GM12891 (cell line): ENCODE results near the gene TMEM61.

Experiments
- PAX5 ChIP-seq: IDR thresholded peaks from 2 replicates; pipeline ENCODE4 v1.6.1; 2011; ENCODE audit warnings: low read length, moderate library complexity, mild to moderate bottlenecking; ENCODE audit not compliant: insufficient read depth, severe bottlenecking
- POLR2A ChIP-seq: IDR thresholded peaks from 2 replicates; pipeline ENCODE4 v1.6.1; 2011; ENCODE audit warnings: low read depth, low read length, control low read depth
- POLR2AphosphoS5 ChIP-seq: IDR thresholded peaks from 2 replicates; pipeline ENCODE4 v1.6.1; 2011; ENCODE audit warnings: low read depth, low read length, control low read depth
- POU2F2 ChIP-seq: IDR thresholded peaks from 2 replicates; pipeline ENCODE4 v1.6.1; 2011; ENCODE audit warnings: low read depth, mild to moderate bottlenecking, control low read depth, low read length, moderate library complexity
- SPI1 ChIP-seq: IDR thresholded peaks from 2 replicates; pipeline ENCODE4 v1.6.1; 2011; ENCODE audit warnings: low read depth, low read length, control low read depth
- TAF1 ChIP-seq: IDR thresholded peaks from 2 replicates; pipeline ENCODE4 v1.6.1; 2011; ENCODE audit warnings: low read depth, low read length, control low read depth

- TF ChIP-seq POLR2AphosphoS5 = no peak
- TF ChIP-seq TAF1 = no peak
- TF ChIP-seq POLR2A = no peak
- TF ChIP-seq SPI1 = no peak
- no peak for TF ChIP-seq POU2F2
- no peak for TF ChIP-seq PAX5
Observed at GRCh38 chr1:54947540-54947939, 32.9 kb upstream of the TMEM61 start.
